NCI-H345 (cell line): ENCODE data around the gene GDF7.
A peak's percentile ranks its signal among the peaks of the same experiment; 100 is the strongest.

ENCODE experiments used
- DNase-seq: peaks from one replicate; lab custom pipeline; 2025; lab: John Stamatoyannopoulos, UW

GDF7 gene

DNA sequence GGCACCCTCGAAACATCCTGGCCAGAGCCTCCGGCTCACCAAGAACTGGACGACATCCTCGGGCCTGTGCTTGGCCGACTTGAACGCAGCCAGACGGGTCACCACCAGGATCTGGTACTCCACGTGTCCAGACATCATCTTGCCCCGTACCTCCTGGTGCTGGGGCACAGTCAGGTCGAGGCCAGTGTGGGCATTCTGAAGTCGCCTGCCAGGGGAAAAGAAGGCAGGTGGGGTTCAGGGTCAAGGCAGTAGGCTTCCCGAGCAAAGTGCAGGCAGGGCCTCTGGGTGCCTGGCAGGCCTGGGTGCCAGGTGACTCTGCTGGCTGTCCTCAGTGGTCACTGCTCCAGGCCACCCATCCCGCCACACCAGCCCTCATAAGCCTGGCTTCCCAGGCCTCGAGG lies 21.6 kb upstream of the GDF7 start:
- DNase-seq: no peak

DNA sequence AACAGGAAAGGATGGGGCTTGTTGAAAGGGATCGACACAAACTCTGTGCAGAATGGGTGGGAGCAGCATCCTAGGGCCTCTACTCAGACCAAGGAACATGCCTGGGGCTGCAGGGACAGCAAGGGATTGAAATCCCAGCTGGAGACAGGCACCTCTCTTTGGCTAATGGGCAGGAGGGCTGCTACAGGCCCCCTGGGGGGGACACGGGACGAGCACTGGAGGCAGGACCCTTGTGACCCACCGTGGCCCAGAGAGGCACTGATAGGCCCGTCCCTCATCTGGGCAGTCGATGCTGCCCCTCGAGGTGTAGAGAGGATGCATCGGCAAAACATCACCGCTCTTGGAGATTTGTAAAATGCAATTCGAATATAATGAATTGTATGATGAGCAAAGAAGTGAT lies 21.2 kb upstream of the GDF7 start:
- no peak for DNase-seq

DNA sequence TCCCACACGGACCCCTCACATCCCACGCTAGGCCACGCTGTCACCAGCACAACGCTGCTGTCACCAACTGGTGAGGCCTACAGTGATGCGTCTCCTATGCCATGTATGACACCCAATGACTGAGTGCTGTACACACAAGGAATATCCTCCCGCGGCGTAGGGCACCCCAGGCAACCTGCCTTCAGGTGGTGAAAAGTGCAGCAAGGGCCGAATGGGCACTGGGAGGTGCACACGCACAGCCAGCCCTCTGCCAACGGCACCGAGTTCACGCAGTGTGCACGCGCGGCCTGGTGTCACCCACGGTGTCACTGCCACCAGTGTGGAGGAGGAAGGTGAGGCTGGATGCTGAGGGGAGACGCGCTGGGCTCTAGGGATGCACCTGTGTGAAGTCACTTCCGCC lies 20.5 kb upstream of the GDF7 start:
- DNase-seq: no peak

DNA sequence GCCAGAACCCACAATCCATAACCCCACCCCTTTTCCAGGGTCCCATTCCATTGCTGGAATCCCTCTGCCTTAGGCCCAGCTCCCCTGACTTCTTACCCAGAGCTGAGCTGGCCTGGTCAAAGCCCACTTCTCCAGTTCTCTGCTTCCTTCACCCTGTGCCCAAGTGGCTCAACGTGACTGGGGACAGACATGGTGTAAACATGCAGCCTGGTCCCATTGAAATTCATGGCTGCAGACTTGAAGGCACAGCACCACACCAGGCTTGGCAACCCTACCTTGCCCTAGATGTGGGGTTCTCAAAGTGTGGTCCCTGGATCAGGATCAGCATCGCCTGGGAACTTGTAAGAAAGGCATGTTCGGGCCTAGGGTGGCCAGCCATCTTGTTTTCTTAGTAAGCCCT lies 19.7 kb upstream of the GDF7 start:
- DNase-seq: no peak

DNA sequence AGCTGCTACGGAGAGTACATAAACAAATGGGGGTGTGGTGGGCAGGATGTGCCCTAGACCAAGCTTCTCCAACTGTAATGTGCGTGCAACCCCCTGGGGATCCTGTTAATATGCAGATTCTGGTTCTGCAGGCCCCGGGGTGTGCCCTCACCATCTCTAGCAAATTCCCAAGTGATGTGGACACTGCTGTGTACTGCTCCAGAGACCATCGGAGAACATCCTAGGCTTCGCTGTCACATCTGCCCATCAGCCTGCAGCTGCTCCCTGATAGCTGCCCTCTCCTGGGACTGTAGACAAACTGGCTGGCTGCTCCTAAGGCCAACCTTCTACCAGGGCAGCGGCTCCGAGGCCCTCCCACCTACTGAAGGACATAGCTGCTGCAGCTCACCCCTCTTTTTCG lies 19.2 kb upstream of the GDF7 start:
- peak; percentile 22 for DNase-seq

DNA sequence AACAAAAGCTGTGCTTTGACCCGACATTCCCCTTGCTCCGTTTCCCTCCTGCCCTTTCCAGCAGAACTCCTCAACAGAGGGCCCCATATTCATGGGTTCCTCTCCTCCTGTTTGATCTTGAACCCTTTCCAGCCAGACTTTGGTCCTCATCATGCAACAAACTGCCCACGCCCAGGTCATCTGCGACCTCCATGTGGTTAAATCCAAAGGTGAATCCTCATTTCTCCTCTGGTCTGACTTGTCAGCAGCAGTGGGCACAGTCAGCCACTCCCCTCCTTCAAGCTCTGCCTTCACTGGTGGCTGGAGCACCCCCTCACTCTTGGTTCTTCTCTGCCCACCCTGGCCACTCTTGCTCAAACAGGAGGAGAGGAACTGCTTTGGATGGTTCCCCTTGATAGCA lies 18.7 kb upstream of the GDF7 start:
- DNase-seq: no peak

DNA sequence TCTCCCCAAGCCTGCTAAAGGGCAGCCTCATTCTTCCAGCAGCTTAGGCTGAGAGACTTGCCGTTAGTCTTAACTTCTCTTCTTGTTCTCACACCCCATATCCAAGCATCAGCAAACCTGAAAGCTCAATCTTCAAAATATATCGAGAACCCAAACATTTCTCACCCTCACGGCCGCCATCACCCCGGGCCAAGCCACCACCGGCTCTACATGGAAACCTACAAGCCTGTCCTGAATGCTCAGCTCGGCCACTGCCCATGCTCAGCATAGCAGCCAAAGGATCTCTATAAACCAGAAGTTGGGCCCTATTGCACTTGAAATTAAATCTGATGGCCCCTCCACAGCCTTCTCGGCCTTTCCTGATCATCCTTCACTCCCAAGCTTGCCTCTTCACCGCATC lies 18.1 kb upstream of the GDF7 start:
- DNase-seq: no peak

DNA sequence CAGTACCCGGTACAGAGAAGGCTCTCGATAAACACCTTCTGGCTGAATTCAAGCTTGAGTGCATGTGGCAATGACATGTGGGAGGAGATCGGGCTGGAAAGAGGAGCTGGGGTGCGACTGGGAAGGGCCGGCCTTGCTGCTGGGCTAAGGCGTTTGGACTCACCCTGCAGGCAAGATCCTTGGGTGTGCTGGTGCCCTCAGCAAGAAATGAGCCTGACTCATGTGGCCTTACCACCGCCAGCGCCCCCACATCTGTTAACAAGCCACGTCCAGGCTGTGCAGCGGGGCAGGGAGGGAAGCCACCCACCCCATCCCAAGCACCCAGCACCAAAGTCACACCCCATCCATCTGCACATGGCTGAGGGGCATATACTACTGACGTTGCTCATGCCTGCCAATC lies 17.4 kb upstream of the GDF7 start:
- no peak for DNase-seq

DNA sequence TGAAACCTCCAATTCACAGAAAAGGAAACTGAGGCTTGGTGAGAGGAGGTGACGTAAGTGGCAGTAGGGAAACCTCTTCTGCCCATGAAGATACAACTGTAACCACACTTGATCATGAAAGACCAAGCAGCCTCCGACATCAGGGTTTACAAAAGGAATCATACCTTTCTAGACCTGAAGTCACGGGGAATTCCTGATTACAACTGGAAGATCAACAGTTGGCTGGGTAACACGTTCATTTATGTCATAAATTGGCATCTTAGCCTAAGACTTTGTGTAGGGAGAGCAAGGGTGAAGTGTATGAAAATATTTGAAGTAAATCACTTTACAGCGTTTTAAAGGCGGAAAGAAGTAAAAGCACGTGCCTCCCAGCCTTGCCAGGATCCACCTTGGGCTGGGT lies 17.0 kb upstream of the GDF7 start:
- DNase-seq: no peak

DNA sequence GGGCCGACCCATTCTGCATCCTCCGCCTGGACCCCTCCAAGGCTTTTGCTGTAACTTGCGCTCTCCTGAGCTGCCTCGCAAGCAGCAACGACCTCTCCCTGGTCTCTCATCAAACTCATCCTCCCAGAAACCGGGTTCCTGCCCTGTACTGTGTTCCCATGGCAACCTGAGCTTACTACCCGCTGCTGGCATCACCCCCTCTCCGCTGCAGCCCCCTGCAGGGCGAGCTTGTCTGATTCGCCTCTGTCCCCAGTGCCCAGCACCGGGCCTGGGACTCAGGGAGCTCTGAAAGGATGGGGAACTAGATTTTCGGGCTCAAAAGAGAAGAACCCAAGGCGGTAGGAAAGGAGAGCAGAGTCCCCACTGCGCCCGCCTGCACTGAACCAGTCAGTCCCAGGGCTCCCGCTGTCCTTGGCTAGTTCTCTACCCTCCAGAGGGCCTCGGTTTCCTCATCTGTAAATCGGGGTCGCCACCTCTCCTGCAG lies 16.5 kb upstream of the GDF7 start:
- peak; percentile 63 for DNase-seq

DNA sequence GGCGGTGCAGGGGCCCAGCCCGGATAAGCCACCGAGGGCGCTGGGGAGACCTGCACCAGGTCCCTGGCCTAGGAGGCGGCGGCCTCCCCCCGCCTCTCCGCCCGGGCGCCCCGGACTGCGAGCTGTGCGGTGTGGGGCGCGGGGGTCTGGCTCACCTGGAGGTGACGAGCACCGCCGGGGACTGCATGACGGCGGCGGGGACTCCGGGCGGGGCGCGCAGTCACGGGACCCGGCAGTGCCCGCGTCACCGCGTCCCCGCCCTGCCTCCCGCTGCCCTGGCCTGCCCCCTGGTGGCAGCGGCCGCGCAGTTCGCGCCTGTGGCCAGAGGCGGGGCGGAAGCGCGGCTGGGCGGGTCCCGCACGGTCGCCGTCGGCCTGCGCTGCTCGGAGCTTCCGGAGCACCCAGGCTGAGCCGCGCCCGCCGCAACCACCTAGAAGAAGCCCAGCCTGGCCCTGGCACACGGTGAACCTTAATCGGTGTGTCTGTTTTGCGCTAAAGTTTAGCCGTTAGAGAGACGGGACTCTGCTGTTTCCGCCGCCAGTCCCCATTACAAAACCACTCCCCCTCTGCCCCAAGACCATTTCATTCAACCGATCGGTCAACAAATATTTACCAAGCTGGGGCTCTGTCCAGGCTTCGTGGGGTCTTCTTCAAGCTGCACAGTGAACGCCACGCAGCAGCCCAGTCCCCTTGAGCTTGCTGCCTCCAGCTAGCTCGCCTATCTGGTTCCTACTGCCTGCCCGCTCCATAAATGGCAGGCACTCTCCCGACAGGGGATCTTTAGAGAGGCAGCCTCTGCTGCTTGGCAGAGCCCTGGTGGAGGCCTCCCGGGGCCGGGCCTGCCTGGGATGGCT lies 15.8 kb upstream of the GDF7 start, which contains the start of gene HS1BP3:
HS1BP3 (minus strand) TSS at position 222 of the 854 bp plus-strand sequence; CDS start at position 187, 35 bp downstream.
- peak; percentile 93 for DNase-seq

DNA sequence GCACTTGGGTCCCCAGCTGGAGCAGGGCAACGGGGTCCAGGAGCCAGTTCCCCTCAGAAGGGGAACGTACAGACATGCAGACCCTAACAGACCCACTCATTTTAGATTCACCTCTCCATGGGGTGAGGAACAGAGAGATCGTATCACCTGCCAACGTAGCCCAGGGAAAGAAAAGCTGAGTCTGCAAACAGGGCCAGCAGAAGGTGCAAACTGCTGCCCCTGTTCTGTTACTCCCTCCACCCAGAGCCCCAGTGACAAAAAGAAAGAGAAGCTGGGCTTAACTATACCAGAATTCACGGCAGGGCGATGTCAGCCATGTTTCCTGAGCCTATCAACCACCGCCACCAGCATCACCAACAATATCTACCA lies 15.2 kb upstream of the GDF7 start:
- DNase-seq: no peak

DNA sequence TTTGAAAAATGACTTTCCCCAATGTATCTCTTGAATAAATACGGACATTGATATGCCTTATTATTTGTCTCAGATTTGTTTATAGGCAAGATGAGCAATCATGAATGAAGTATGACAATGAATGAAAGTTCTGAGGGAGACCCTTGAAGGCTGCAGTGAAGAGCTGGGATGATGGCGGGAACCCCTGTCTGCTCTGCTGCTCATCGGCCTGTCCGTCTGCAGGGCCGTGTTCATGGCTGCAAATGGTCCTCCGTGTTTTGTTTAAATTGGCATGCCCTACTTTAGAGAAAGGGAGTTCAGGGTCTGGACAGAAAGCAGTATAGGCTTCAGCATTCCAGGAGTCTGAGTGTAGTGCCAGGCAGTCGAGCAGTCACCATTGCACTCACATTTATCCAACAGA lies 14.8 kb upstream of the GDF7 start:
- no peak for DNase-seq

DNA sequence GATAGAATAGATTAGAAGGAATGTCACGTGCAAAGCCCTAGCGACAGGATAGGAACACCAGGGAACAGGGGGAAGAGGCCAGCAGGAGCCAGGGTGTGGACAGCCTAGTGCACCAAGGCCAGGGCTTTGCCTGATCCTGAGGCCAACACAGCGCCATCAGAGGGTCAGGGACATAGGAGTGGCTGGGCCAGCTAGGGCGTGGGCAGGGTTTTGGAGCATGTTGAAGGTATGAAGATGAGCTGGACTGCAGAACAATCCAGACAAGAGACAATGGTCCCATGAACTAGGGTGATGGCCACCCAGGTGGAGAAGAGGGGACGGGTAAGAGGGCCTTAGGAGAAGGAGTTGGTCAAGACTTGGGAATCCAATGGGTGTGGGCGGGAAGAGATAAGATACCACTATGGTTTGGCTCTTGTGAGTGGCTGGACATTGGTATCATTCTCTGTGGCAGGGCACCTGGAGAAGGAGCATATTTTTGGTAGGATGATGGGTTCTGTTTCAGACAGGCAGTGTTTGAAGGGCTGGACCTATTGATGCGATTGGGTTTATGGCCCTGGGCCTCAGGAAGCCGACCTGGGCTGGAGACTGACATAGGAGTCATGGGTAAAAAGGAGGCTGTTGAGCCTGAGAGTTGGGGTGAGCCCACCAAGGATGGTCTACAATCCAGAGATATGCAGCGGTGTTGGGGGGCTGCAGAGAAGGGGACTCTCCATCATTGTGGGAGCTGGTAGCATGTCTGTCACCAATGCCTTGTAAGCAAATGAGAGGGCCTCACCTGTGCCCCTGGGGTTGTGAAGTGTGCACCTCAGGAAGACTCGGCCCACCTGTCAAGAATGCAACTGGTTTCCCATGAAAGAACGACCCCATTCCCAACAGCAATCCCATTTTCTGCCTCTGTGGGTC lies 14.0 kb upstream of the GDF7 start:
- no peak for DNase-seq

DNA sequence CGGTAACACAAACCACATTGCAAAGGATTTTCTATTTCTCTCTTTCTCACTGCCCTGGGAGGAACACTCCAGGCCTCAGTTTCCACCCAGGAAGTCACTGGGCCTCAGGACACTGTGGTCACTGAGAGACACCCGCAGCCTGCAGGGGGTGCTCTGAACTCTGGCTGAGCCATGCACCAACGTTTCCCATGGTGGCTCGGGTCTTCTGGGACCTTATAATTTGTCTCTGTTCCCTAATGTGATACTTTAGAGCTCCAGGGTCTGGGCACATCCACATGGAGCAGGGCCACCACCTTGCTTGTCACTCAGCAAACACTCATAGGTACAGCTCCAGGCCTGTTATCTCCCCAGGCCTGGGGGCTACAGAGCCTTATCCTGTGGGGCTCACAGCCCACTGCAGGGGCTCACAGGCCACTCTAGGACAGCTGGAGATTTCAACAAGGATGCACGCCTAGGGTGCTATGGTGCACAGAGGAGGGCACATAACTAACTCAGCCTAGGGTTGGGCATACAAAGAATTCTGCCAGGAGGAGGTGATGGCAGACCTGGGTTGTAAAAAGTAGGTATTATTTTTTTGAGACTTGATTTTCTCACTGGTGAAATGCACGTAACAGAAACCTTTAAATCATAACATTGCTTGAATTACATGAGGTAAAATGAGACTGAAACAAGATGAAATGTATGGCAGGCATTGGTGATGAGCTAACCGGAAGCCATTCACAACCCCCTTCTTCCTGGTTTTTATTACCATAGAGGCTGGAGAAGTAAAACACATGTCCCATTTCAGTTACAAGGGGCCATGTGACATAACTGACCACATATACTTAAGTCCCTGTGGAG lies 13.0 kb upstream of the GDF7 start:
- no peak for DNase-seq

DNA sequence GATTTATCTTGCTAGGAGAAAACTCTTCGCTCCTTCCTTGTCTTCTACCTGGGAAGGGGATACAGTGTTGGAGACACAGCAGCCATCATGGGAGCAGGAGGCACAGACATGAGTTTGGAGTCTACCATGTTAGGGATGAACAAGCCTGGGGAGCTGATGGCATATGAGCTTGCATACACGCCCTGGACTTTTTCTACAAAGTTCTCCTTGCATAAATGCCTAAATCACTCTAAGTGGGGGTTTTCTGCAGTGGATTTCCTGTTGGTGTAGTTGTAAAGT lies 12.5 kb upstream of the GDF7 start:
- no peak for DNase-seq

DNA sequence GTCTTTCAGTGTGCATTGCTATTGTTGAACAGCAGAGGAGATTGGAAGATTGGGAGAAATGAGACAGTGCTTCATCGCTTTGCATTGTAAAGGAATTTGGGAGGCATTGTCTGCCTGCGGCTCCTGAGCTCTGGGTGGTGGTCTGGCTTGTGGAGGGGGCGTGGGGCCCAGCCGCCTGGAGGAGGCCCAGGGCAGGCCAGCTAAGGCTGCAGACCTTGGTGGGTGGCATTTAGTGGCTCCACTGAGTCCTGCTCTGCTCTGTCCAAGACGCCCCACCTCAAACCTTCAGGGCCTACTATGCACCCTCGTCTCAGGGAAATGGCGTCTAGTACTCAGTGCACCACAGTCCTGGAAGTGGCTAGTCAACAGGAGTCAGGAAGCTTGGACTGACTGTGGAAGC lies 10.4 kb upstream of the GDF7 start:
- no peak for DNase-seq

DNA sequence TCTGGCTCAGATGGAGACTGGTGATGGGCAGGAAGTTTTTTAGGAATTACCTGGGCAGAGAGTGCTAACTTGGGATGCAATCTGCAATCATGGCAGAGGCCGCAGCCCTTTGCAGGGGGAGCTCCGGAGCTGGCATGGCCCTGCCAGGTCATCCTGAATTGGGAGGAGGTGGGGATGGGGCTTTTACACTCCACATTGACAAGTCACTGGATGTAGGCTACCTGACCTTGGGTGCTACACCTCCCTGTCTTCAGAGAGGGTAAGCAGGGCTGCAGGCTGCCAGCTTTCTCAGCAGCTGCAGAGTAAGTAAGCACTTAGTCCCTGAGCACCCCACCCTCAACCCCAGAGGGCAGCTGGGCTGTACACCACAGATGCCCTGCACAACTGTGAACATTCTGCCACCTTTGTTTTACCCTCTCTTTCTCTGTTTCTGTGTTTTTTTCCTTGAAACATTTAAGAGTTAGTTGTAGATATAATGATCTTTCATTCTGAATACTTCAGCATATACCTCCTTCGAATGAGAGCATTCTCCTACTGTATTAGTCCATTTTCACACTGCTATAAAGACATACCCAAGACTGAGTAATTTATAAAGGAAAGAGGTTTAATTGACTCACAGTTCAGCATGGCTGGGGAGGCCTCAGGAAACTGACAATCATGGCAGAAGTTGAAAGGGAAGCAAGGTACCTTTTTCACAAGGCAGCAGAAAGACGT lies 9.3 kb upstream of the GDF7 start:
- DNase-seq: no peak

DNA sequence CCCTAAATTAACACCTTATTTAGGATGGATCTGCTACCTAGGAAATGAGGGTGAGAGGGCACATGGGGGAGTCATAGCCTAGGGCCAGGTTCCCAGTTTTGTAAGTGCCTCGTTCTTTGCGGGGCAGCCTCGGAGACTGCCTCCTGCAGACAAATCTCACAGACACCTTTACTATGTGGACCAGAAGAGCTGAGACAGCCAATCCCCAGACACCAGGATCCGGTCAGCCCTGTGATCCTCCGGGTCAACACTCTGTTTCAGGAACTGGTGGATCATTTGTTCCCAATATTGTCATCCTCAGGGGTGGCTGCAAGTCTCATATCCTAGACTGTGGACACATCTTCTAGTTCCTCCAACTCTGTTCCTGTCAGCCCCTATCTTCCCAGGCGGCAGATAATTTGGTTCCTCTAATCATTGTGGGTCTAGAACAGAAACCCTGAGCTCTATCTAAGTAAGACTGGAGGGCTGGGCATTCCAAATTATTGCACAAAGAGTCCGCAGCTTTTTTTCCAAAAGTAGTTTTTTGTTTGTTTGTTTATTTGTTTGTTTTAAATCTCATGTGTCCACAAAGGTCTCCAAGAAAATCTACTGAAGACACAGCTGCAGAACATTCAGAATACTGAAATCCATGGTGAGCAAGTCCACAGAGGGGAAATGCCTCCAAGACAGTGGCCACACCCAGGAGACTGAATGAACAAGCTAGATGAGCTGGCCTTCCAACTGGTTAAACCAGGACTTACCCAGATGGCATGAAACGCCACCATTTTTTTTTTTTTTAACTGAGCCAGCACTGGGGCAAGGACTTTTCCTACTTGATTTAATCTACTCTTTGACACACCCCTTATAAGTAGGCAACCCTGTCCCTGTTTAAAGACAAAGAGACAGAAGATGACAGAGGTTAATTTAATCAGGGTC lies 6.2 kb upstream of the GDF7 start:
- DNase-seq: no peak

DNA sequence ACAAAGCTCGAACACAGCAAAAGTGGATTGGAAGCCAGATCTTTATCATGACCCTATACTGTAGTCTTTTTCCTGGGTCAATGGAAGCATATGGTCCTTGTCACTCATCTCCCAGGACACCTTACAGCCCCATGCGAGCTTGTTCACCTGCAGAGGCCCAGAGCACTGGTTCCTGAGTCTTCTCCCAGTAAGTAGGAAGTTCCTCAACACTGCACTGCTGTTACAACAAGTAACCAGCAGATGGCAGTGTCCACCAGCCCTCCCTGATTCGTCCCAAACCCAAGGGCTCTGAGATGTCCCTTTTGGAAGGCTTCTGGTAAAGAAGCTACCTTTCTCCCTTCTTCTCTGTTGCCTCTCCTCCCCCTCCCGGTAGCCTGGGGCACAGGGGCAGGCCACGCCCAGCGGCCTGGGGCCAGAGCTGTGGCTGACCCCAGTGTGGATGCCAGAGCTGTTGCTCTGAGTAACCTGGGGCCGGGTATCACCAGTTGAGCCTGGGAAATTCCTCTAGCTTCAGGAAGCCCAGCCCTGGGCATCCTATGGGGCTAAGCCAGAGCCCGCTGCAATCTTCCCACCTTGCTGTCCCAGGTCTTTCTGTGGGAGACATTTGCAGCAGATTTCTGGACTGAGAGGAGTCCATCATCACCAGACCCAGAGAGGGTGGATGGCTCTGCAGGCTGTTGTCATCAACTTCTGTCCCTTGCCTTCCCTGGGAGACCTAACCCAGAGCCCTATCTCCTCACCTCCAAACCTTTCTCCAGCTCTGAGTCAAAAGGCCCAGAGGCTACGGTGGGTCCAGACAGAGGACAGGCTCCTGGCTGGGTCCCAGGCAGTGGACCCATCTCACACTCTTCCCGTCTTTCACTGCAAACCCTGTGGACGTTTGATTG lies 5.3 kb upstream of the GDF7 start:
- DNase-seq: peak; percentile 73
